IMR-90 (cell line): ENCODE measurements around the gene NT5C1A. TPM values are rescaled to one million over a fixed set of nuclear protein-coding genes. Genes with fewer than 3 reads are reported as not detected.

Source experiments
- ATAC-seq: fragments of 200-7000 bp; cut with Tn5 transposase; 2 replicates; pipeline ENCODE4 v1.9.1; 2020; ENCODE audit warnings: low read depth, mild to moderate bottlenecking, moderate library complexity
- BruUV-seq: library from RNA; stranded (reverse); fragments of 400-500 nt; replicated peaks from 2 replicates; lab custom pipeline; 2021; lab: Mats Ljungman, UMichigan
- CTCF ChIA-PET: fragments of 300-600 bp; formaldehyde crosslinking; extraction: SDS; loops from one replicate; lab custom pipeline; 2021; ENCODE audit warnings: antibody characterized with exemption; lab: Yijun Ruan, JAX
- POLR2A ChIA-PET: fragments of 300-600 bp; sonication (Branson Sonifier 250); formaldehyde crosslinking; loops from one replicate; lab custom pipeline; 2022; ENCODE audit warnings: antibody characterized with exemption; ENCODE audit not compliant: unreplicated experiment; lab: Charles Lee
- DNase-seq: peaks from one replicate; pipeline ENCODE4 v3.0.0; 2013
- H2AFZ ChIP-seq: replicated peaks from 2 replicates; pipeline ENCODE3; 2013; ENCODE audit warnings: low read length, mild to moderate bottlenecking; ENCODE audit not compliant: poor library complexity
- H2AK5ac ChIP-seq: 2 replicates; pipeline ENCODE4 v1.6.1; 2013; ENCODE audit warnings: low read depth, low read length, inconsistent platforms
- H2AK9ac ChIP-seq: replicated peaks from 2 replicates; pipeline ENCODE3; 2013; ENCODE audit warnings: mild to moderate bottlenecking, low read depth, low read length, moderate library complexity; ENCODE audit not compliant: poor library complexity
- H2BK120ac ChIP-seq: 2 replicates; pipeline ENCODE4 v1.6.1; 2013; ENCODE audit warnings: low read depth, low read length, inconsistent platforms
- H2BK15ac ChIP-seq: 3 replicates; pipeline ENCODE4 v1.6.1; 2013; ENCODE audit warnings: low read depth, low read length, inconsistent platforms
- H2BK20ac ChIP-seq: 2 replicates; pipeline ENCODE4 v1.6.1; 2013; ENCODE audit warnings: low read depth, mild to moderate bottlenecking, inconsistent platforms, low read length, moderate library complexity
- H2BK5ac ChIP-seq: 2 replicates; pipeline ENCODE4 v1.6.1; 2013; ENCODE audit warnings: mild to moderate bottlenecking, low read depth, low read length, inconsistent platforms; ENCODE audit not compliant: poor library complexity, severe bottlenecking
- H3K14ac ChIP-seq: replicated peaks from 2 replicates; pipeline ENCODE4 v1.6.1; 2013; ENCODE audit warnings: low read depth, low read length, inconsistent platforms
- H3K18ac ChIP-seq: 2 replicates; pipeline ENCODE4 v1.6.1; 2013; ENCODE audit warnings: low read depth, low read length, control low read depth
- H3K23ac ChIP-seq: 2 replicates; pipeline ENCODE4 v1.6.1; 2013; ENCODE audit warnings: low read depth, low read length, inconsistent platforms
- H3K27ac ChIP-seq: 2 replicates; pipeline ENCODE4 v1.5.1; 2013; ENCODE audit warnings: mild to moderate bottlenecking, control low read depth, low read length; ENCODE audit not compliant: insufficient read depth
- H3K27me3 ChIP-seq: 2 replicates; pipeline ENCODE4 v1.6.1; 2013; ENCODE audit warnings: low read length; ENCODE audit not compliant: control insufficient read depth, insufficient read depth
- H3K36me3 ChIP-seq: 2 replicates; pipeline ENCODE4 v1.6.1; 2013; ENCODE audit warnings: low read length, mixed read lengths; ENCODE audit not compliant: control insufficient read depth, insufficient read depth
- H3K4ac ChIP-seq: 2 replicates; pipeline ENCODE4 v1.6.1; 2013; ENCODE audit warnings: low read depth, low read length, inconsistent platforms
- H3K4me1 ChIP-seq: 2 replicates; pipeline ENCODE4 v1.6.1; 2013; ENCODE audit warnings: low read length, mixed read lengths; ENCODE audit not compliant: control insufficient read depth, insufficient read depth
- H3K4me2 ChIP-seq: 2 replicates; pipeline ENCODE4 v1.6.1; 2013; ENCODE audit warnings: low read depth, mild to moderate bottlenecking, control low read depth, low read length, moderate library complexity
- H3K4me3 ChIP-seq: 2 replicates; pipeline ENCODE4 v1.5.1; 2013; ENCODE audit warnings: low read depth, mild to moderate bottlenecking, control low read depth, low read length, moderate library complexity; ENCODE audit not compliant: insufficient read depth
- H3K56ac ChIP-seq: 2 replicates; pipeline ENCODE4 v1.6.1; 2013; ENCODE audit warnings: low read length, inconsistent platforms; ENCODE audit not compliant: insufficient read depth; ENCODE audit errors: extremely low read depth
- H3K79me1 ChIP-seq, 2 experiments: 2 replicates each; pipeline ENCODE4 v1.6.1; 2013; ENCODE audit warnings: low read length in 2 of 2, inconsistent platforms in 1 of 2, low read depth in 1 of 2
- H3K9ac ChIP-seq: 2 replicates; pipeline ENCODE4 v1.6.1; 2013; ENCODE audit warnings: low read depth, low read length, control low read depth
- H3K9me1 ChIP-seq: 2 replicates; pipeline ENCODE4 v1.6.1; 2013; ENCODE audit warnings: low read length, inconsistent platforms; ENCODE audit not compliant: insufficient read depth
- H3K9me3 ChIP-seq: 2 replicates; pipeline ENCODE4 v1.6.1; 2013; ENCODE audit warnings: low read length; ENCODE audit not compliant: control insufficient read depth, insufficient read depth
- H4K20me1 ChIP-seq: 2 replicates; pipeline ENCODE4 v1.6.1; 2013; ENCODE audit warnings: low read length, inconsistent platforms; ENCODE audit not compliant: insufficient read depth
- H4K5ac ChIP-seq: 2 replicates; pipeline ENCODE4 v1.6.1; 2013; ENCODE audit warnings: mild to moderate bottlenecking, low read depth, low read length, control low read depth
- H4K8ac ChIP-seq, 2 experiments: 2 replicates each; pipeline ENCODE4 v1.6.1; 2013; ENCODE audit warnings: low read depth in 2 of 2, low read length in 2 of 2, control low read depth in 1 of 2, inconsistent platforms in 1 of 2
- H4K91ac ChIP-seq: 2 replicates; pipeline ENCODE4 v1.6.1; 2013; ENCODE audit warnings: low read depth, low read length, inconsistent platforms; ENCODE audit not compliant: insufficient read depth
- BHLHE40 ChIP-seq: fragments of 150-350 bp; IDR thresholded peaks from 2 replicates; pipeline ENCODE4 v1.6.1; 2016; ENCODE audit warnings: mild to moderate bottlenecking, low read depth, low read length
- CEBPB ChIP-seq: IDR thresholded peaks from 2 replicates; pipeline ENCODE4 v1.6.1; 2012; ENCODE audit warnings: low read depth, low read length, improper control_type of control experiment
- FOS ChIP-seq: fragments of 150-350 bp; IDR thresholded peaks from 2 replicates; pipeline ENCODE4 v1.6.1; 2016; ENCODE audit warnings: low read depth, low read length
- MAFK ChIP-seq: IDR thresholded peaks from 2 replicates; pipeline ENCODE4 v1.6.1; 2012; ENCODE audit warnings: low read depth, low read length, improper control_type of control experiment
- MAZ ChIP-seq: IDR thresholded peaks from 2 replicates; pipeline ENCODE4 v1.6.1; 2012; ENCODE audit warnings: low read depth, mild to moderate bottlenecking, low read length, improper control_type of control experiment, moderate library complexity, borderline replicate concordance
- MXI1 ChIP-seq: IDR thresholded peaks from 2 replicates; pipeline ENCODE4 v1.6.1; 2012; ENCODE audit warnings: low read depth, mild to moderate bottlenecking, low read length, moderate library complexity, borderline replicate concordance
- NFE2L2 ChIP-seq: fragments of 150-350 bp; IDR thresholded peaks from 2 replicates; pipeline ENCODE4 v1.6.1; 2016; ENCODE audit warnings: low read depth, mild to moderate bottlenecking, low read length
- POLR2A ChIP-seq: IDR thresholded peaks from 2 replicates; pipeline ENCODE4 v1.6.1; 2012; ENCODE audit warnings: mild to moderate bottlenecking, low read depth, low read length
- RAD21 ChIP-seq: IDR thresholded peaks from 2 replicates; pipeline ENCODE4 v1.6.1; 2012; ENCODE audit warnings: low read length, improper control_type of control experiment
- RCOR1 ChIP-seq: IDR thresholded peaks from 2 replicates; pipeline ENCODE4 v1.6.1; 2012; ENCODE audit warnings: mild to moderate bottlenecking, low read length, improper control_type of control experiment; ENCODE audit not compliant: insufficient replicate concordance
- RFX5 ChIP-seq: IDR thresholded peaks from 2 replicates; pipeline ENCODE4 v1.8.0; 2012; ENCODE audit warnings: low read depth, mild to moderate bottlenecking, low read length, moderate library complexity
- SMC3 ChIP-seq: fragments of 150-350 bp; IDR thresholded peaks from 2 replicates; pipeline ENCODE4 v1.6.1; 2016; ENCODE audit warnings: low read depth, mild to moderate bottlenecking, antibody characterized with exemption, low read length, moderate library complexity
- WGBS, 2 experiments: methylation state at CpG; one replicate each; pipeline versions ENCODE4 v1.1.5 to v1.1.7; 2013; ENCODE audit warnings: missing lambda C conversion rate in 2 of 2; ENCODE audit not compliant: insufficient read length in 1 of 2; ENCODE audit errors: extremely low coverage in 2 of 2; 5-methylcytosine and 5-hydroxymethylcytosine counted together
- dilution Hi-C: fragments of 300-500 bp; cut with HindIII; formaldehyde crosslinking; loops from one replicate; pipeline ENCODE4 v1.14.3; 2018; ENCODE audit warnings: low sequenced_read_pairs; ENCODE audit not compliant: unreplicated experiment
- in situ Hi-C: fragments of 300-500 bp; cut with MboI; formaldehyde crosslinking; loops from 3 replicates; pipeline ENCODE4 v1.14.3; 2019; ENCODE audit warnings: low sequenced_read_pairs, inconsistent platforms, mixed read lengths
- intact Hi-C: fragments of 100-400 bp; cut with micrococcal nuclease; formaldehyde crosslinking; loops from 2 replicates; pipeline ENCODE4 v1.10.0; 2022
- polyA plus RNA-seq, 3 experiments: library from polyadenylated mRNA; depleted of rRNA; stranded (reverse); fragments of >200 nt; gene quantifications; 2 replicates each; pipeline ENCODE4 v1.2.3, GENCODE V29; 2012; ENCODE audit warnings: low replicate concordance in 1 of 3
- total RNA-seq: library from RNA; depleted of rRNA; stranded (reverse); fragments of >200 nt; gene quantifications from 2 replicates; pipeline ENCODE4 v1.2.3, GENCODE V29; 2012
- TF ChIP-seq, protein P1 (sequence below): conservative IDR thresholded peaks from 2 replicates; pipeline ENCODE4 v1.5.1; 2012; ENCODE audit warnings: mild to moderate bottlenecking, low read depth, low read length, improper control_type of control experiment
- TF ChIP-seq, protein P2 (sequence below): fragments of 150-350 bp; IDR thresholded peaks from 2 replicates; pipeline ENCODE4 v1.6.1; 2017; ENCODE audit warnings: mild to moderate bottlenecking, antibody characterized with exemption, low read length, low read depth
- TF ChIP-seq, protein P3 (sequence below): fragments of 150-350 bp; IDR thresholded peaks from 2 replicates; pipeline ENCODE4 v1.6.1; 2016; ENCODE audit warnings: low read depth, mild to moderate bottlenecking, low read length, moderate library complexity, borderline replicate concordance

Gene NT5C1A
- total and polyA plus RNA-seq, 2 of the 4 experiments (the other 2 are of a cell fraction): not detected

GRCh38 chr1:39632682-39633417 is 39.1 kb downstream of the NT5C1A start:
- Histone ChIP-seq H3K18ac (no peak overlapping the region), H3K4ac (no peak overlapping the region), H2BK20ac (no peak overlapping the region), H4K5ac (no peak overlapping the region), H3K27me3 (peaks cover 25% of the 10 kb centered on the region; the same call in 1 of the 2 replicates), H4K20me1 (no peaks in the 10 kb centered on the region), H3K27ac (no peak overlapping the region), H3K79me1 (no peaks in the 10 kb centered on the region; a peak in 1 of 4 replicates), H3K36me3 (no peaks in the 10 kb centered on the region), H3K56ac (no peak overlapping the region), H3K4me3 (no peak overlapping the region), H2AK5ac (no peak overlapping the region), H3K9me1 (peaks cover 4% of the 10 kb centered on the region; the same call in 1 of the 2 replicates), H3K14ac (no peak overlapping the region), H4K8ac (no peak overlapping the region), H2AK9ac (no peak overlapping the region), H2AFZ (peak overlapping the region; percentile 84), H2BK120ac (no peak overlapping the region), H3K23ac (no peak overlapping the region), H2BK5ac (no peak overlapping the region), H3K9me3 (no peaks in the 10 kb centered on the region), H4K91ac (no peak overlapping the region), H3K9ac (no peak overlapping the region), H3K4me1 (no peaks in the 10 kb centered on the region; the same call in 1 of the 2 replicates), H2BK15ac (no peak overlapping the region), H3K4me2 (peak overlapping the region; percentile 61)
- CTCF ChIA-PET: no interaction called here
- peak; percentile 53 for DNase-seq
- dilution Hi-C loops (no loop called here), in situ Hi-C loops (no loop called here), intact Hi-C loops (no loop called here)
- WGBS, 2 experiments: 12% methylated on average over 13 of the region's 61 CpGs; no CpG with 5 or more reads in 1 of the 2 experiments
- peak; percentile 97 for ATAC-seq
- no TSS peak for BruUV-seq
- POLR2A ChIA-PET: no interaction called here
- no peak for TF ChIP-seq RCOR1
- TF ChIP-seq FOS: no peak
- TF ChIP-seq MXI1: no peak
- TF ChIP-seq RFX5: no peak
- no peak for TF ChIP-seq BHLHE40
- TF ChIP-seq, protein P1, sequence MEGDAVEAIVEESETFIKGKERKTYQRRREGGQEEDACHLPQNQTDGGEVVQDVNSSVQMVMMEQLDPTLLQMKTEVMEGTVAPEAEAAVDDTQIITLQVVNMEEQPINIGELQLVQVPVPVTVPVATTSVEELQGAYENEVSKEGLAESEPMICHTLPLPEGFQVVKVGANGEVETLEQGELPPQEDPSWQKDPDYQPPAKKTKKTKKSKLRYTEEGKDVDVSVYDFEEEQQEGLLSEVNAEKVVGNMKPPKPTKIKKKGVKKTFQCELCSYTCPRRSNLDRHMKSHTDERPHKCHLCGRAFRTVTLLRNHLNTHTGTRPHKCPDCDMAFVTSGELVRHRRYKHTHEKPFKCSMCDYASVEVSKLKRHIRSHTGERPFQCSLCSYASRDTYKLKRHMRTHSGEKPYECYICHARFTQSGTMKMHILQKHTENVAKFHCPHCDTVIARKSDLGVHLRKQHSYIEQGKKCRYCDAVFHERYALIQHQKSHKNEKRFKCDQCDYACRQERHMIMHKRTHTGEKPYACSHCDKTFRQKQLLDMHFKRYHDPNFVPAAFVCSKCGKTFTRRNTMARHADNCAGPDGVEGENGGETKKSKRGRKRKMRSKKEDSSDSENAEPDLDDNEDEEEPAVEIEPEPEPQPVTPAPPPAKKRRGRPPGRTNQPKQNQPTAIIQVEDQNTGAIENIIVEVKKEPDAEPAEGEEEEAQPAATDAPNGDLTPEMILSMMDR: no peak
- no peak; the same call in 1 of the 2 replicates for TF ChIP-seq MAZ
- no peak for TF ChIP-seq MAFK
- TF ChIP-seq NFE2L2: no peak
- TF ChIP-seq, protein P2, sequence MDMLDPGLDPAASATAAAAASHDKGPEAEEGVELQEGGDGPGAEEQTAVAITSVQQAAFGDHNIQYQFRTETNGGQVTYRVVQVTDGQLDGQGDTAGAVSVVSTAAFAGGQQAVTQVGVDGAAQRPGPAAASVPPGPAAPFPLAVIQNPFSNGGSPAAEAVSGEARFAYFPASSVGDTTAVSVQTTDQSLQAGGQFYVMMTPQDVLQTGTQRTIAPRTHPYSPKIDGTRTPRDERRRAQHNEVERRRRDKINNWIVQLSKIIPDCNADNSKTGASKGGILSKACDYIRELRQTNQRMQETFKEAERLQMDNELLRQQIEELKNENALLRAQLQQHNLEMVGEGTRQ: no peak
- no peak for TF ChIP-seq POLR2A
- no peak for TF ChIP-seq RAD21
- TF ChIP-seq, protein P3, sequence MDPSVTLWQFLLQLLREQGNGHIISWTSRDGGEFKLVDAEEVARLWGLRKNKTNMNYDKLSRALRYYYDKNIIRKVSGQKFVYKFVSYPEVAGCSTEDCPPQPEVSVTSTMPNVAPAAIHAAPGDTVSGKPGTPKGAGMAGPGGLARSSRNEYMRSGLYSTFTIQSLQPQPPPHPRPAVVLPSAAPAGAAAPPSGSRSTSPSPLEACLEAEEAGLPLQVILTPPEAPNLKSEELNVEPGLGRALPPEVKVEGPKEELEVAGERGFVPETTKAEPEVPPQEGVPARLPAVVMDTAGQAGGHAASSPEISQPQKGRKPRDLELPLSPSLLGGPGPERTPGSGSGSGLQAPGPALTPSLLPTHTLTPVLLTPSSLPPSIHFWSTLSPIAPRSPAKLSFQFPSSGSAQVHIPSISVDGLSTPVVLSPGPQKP: no peak
- no peak for TF ChIP-seq SMC3
- no peak for TF ChIP-seq CEBPB
